NCI-H82 treated with DMSO at 0.1 percent for 48 hours (cell line): ENCODE results near the gene RACGAP1.

ENCODE experiments used
- DNase-seq: peaks from one replicate; lab custom pipeline; 2025; ENCODE audit not compliant: unreplicated experiment; lab: John Stamatoyannopoulos, UW

The RACGAP1 gene

GRCh38 chr12:49956663-49957569 is 68.4 kb downstream of the RACGAP1 start:
- peak; percentile 72 for DNase-seq

GRCh38 chr12:49955899-49956662 is 69.2 kb downstream of the RACGAP1 start:
- DNase-seq: no peak

- DNase-seq: no peak
Measured at GRCh38 chr12:49954863-49955830, 70.1 kb downstream of the RACGAP1 start.

GRCh38 chr12:49953961-49954846 is 71.1 kb downstream of the RACGAP1 start:
- no peak for DNase-seq

- no peak for DNase-seq
Measured at GRCh38 chr12:49953151-49953550, 72.1 kb downstream of the RACGAP1 start.

GRCh38 chr12:49952391-49953055 is 72.8 kb downstream of the RACGAP1 start:
- DNase-seq: no peak

GRCh38 chr12:49951411-49952240 is 73.7 kb downstream of the RACGAP1 start:
- no peak for DNase-seq

GRCh38 chr12:49950273-49951251 is 74.7 kb downstream of the RACGAP1 start, which contains the start of gene AQP2:
TSS of gene AQP2 (plus strand) at chr12:49950737. CDS start at chr12:49950831, 94 bp downstream.
- no peak for DNase-seq

GRCh38 chr12:49949866-49950265 is 75.4 kb downstream of the RACGAP1 start:
- DNase-seq: no peak

GRCh38 chr12:49948866-49949845 is 76.1 kb downstream of the RACGAP1 start:
- DNase-seq: no peak

GRCh38 chr12:49947593-49948226 is 77.6 kb downstream of the RACGAP1 start:
- no peak for DNase-seq

- no peak for DNase-seq
Measured at GRCh38 chr12:49946497-49946896, 78.8 kb downstream of the RACGAP1 start.

- no peak for DNase-seq
Measured at GRCh38 chr12:49946086-49946485, 79.2 kb downstream of the RACGAP1 start.

GRCh38 chr12:49945394-49946080 is 79.8 kb downstream of the RACGAP1 start:
- DNase-seq: peak; percentile 76

GRCh38 chr12:49944718-49945117 is 80.6 kb downstream of the RACGAP1 start:
- no peak for DNase-seq
